GM08714 (cell line): ENCODE data around the gene CA7.
A peak's percentile ranks its signal among the peaks of the same experiment; 100 is the strongest.

Experiments
- H3K4me3 ChIP-seq: fragments of 200-500 bp; sonication (Bioruptor generic); 2 replicates; pipeline ENCODE4 v1.5.1; 2014; ENCODE audit warnings: mild to moderate bottlenecking, low read length, inconsistent platforms
- ZNF274 ChIP-seq: IDR thresholded peaks from 2 replicates; pipeline ENCODE4 v1.6.1; 2012; ENCODE audit warnings: mild to moderate bottlenecking, low read depth, low read length

Gene CA7

GRCh38 chr16:66872943-66873684 is 28.9 kb downstream of the CA7 start:
- H3K4me3 ChIP-seq: peak overlapping the region; percentile 35; the same call in 1 of the 2 replicates

GRCh38 chr16:66873685-66874055 is 29.5 kb downstream of the CA7 start:
- no peak for TF ChIP-seq ZNF274
- H3K4me3 ChIP-seq: no peak overlapping the region

More at GRCh38 chr16:66872943-66873684, 28.9 kb downstream of the CA7 start:
- TF ChIP-seq ZNF274: no peak

- no peak for TF ChIP-seq ZNF274
- H3K4me3 ChIP-seq: no peak overlapping the region
Measured at GRCh38 chr16:66874079-66874775, 30.0 kb downstream of the CA7 start.

- TF ChIP-seq ZNF274: no peak
- H3K4me3 ChIP-seq: no peak overlapping the region
Measured at GRCh38 chr16:66878067-66878466, 33.9 kb downstream of the CA7 start.

GRCh38 chr16:66880288-66881013 is 36.2 kb downstream of the CA7 start, which contains the start of gene PDP2:
Gene PDP2 (plus strand): TSS chr16:66880515. CDS start chr16:66884285, 3,770 bp downstream.
- TF ChIP-seq ZNF274: no peak
- peak within 1 kb of the TSS; percentile 84 for H3K4me3 ChIP-seq

GRCh38 chr16:66881014-66881417 is 36.8 kb downstream of the CA7 start:
- TF ChIP-seq ZNF274: no peak
- peak overlapping the region; percentile 84 for H3K4me3 ChIP-seq

GRCh38 chr16:66881560-66881959 is 37.3 kb downstream of the CA7 start:
- no peak overlapping the region; the same call in 1 of the 2 replicates for H3K4me3 ChIP-seq
- TF ChIP-seq ZNF274: no peak

GRCh38 chr16:66881964-66882508 is 37.8 kb downstream of the CA7 start:
- TF ChIP-seq ZNF274: no peak
- no peak overlapping the region for H3K4me3 ChIP-seq

GRCh38 chr16:66882702-66883101 is 38.5 kb downstream of the CA7 start:
- H3K4me3 ChIP-seq: no peak overlapping the region
- TF ChIP-seq ZNF274: no peak

- no peak overlapping the region for H3K4me3 ChIP-seq
- no peak for TF ChIP-seq ZNF274
Measured at GRCh38 chr16:66885491-66885890, 41.3 kb downstream of the CA7 start.

GRCh38 chr16:66886321-66886720 is 42.1 kb downstream of the CA7 start:
- no peak for TF ChIP-seq ZNF274

GRCh38 chr16:66886914-66887313 is 42.7 kb downstream of the CA7 start:
- no peak for TF ChIP-seq ZNF274
- no peak overlapping the region for H3K4me3 ChIP-seq

More at GRCh38 chr16:66886321-66886720, 42.1 kb downstream of the CA7 start:
- H3K4me3 ChIP-seq: no peak overlapping the region

GRCh38 chr16:66888647-66889615 is 44.7 kb downstream of the CA7 start:
- H3K4me3 ChIP-seq: no peak overlapping the region
- TF ChIP-seq ZNF274: no peak
